Gastrocnemius medialis (tissue), 4 donors: ENCODE measurements around the gene BHLHA15. TPM values are rescaled to one million over a fixed set of nuclear protein-coding genes. Genes with fewer than 3 reads are reported as not detected.

ENCODE experiments used
- ATAC-seq, 2 donors: fragments of 150-250 bp; one replicate each; pipeline ENCODE4 v1.9.1; 2016
- DNase-seq, 2 donors: peaks; one replicate each; pipeline ENCODE4 v3.0.0-alpha.2; 2019
- H3K27ac ChIP-seq, 4 donors: fragments of 200-600 bp; sonication (generic); 1 replicate in 1 of 4; 2 replicates in 3 of 4; pipeline ENCODE4 v1.5.1; 2016 to 2018; ENCODE audit warnings: mild to moderate bottlenecking in 2 of 4, moderate library complexity in 1 of 4
- H3K27me3 ChIP-seq, 3 donors: fragments of 200-600 bp; sonication (generic) in 2 of 3; 1 replicate in 1 of 3; 2 replicates in 2 of 3; pipeline versions ENCODE4 v1.5.1 to v1.6.0; 2016 to 2019; ENCODE audit warnings: mild to moderate bottlenecking in 1 of 3, moderate library complexity in 1 of 3
- H3K36me3 ChIP-seq, 2 donors: fragments of 200-600 bp; sonication (generic) in 1 of 2; one replicate each; pipeline ENCODE4 v1.5.1; 2017 to 2018
- H3K4me1 ChIP-seq, 2 donors: fragments of 200-600 bp; sonication (generic) in 1 of 2; one replicate each; pipeline ENCODE4 v1.5.1; 2016 to 2017; ENCODE audit warnings: mild to moderate bottlenecking in 2 of 2
- H3K4me3 ChIP-seq, 4 donors: fragments of 200-600 bp; sonication (generic) in 3 of 4; 1 replicate in 1 of 4; 2 replicates in 3 of 4; pipeline ENCODE4 v1.5.1; 2016 to 2019; ENCODE audit warnings: mild to moderate bottlenecking in 2 of 4
- H3K9me3 ChIP-seq, 3 donors: fragments of 200-600 bp; sonication (generic) in 2 of 3; 1 replicate in 1 of 3; 2 replicates in 2 of 3; pipeline ENCODE4 v1.5.1; 2016 to 2019
- POLR2A ChIP-seq, 2 donors: fragments of 450-650 bp; IDR thresholded peaks; one replicate each; pipeline ENCODE4 v1.6.1; 2017; ENCODE audit warnings: antibody characterized with exemption in 2 of 2, mild to moderate bottlenecking in 2 of 2, moderate library complexity in 2 of 2
- in situ Hi-C, 4 donors: fragments of 200-750 bp; cut with MboI; loops; one replicate each; pipeline versions ENCODE4 v1.15.0 to v1.8.0; 2017; ENCODE audit warnings: low sequenced_read_pairs in 4 of 4
- intact Hi-C: fragments of 100-400 bp; cut with DNase I; formaldehyde crosslinking; loops from one replicate; pipeline ENCODE4 v1.15.1; 2023; ENCODE audit warnings: low total_unique reads
- total RNA-seq, 4 donors: library from RNA; depleted of rRNA; stranded (reverse); fragments of >200 nt; gene quantifications; one replicate each; pipeline versions ENCODE4 v1.1.0 to v1.2.3, GENCODE V29; 2016
- TF ChIP-seq, protein P1 (sequence below), 5 experiments: fragments of 450-650 bp in 3 of 5; fragments of 200-600 bp in 2 of 5; sonication (generic) in 2 of 5; IDR thresholded peaks in 4 of 5; conservative IDR thresholded peaks in 1 of 5; 1 replicate in 4 of 5; 2 replicates in 1 of 5; pipeline ENCODE4 v1.5.1; 2016 to 2019; ENCODE audit warnings: antibody characterized with exemption in 5 of 5, mild to moderate bottlenecking in 3 of 5, moderate library complexity in 3 of 5

Gene BHLHA15
- total RNA-seq, 4 donors from 2014 or later = 1.6 to 2.1 (median 1.8) TPM; not detected in 1

DNA sequence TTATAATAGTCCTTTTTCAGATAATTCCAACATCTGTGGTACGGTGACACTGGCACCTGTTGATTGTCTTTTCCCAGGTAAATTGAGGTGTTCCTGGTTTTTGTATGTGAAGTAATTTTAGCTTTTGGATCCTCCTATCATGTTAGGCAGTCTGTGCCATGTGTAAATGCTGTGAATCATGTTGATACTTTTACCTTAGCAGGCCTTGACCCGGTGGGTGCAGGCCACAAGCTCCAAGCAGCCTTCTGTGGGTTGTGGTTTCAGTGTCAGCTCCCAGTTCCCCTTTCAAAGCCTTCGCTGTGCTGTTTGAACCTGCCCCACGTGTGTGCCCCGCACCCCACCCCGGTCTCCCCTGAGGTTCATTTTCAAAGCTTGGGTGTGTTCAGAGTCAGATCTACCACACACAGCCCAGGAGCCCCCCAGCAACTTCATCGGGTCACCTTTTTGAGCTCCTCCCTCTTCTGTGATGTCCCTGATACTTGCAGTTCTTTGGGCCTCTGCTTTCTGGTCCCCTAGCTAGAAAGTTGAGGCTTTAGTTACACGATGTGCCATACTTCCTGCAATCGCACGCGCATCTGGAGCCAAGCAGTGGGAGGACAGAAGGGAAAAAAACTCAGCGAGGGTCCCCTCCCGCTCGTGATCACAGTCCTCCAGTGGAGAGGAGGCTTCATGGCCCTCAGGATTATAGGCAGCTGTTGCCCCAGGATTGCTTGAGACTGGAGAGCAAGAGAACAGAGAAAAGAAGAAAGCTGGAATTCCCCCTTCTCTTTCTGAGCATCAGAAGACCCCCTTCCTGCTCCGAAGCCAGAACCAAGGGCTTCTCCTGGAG, 8.7 kb upstream of the BHLHA15 start:
- H3K27ac ChIP-seq = no peak overlapping the region
- H3K4me1 ChIP-seq = no peaks in the 10 kb centered on the region
- no peak overlapping the region for H3K4me3 ChIP-seq
- intact Hi-C loops = no loop called here
- peaks cover 2 to 30% of the 10 kb centered on the region in 2 donors for H3K36me3 ChIP-seq
- TF ChIP-seq, protein P1, sequence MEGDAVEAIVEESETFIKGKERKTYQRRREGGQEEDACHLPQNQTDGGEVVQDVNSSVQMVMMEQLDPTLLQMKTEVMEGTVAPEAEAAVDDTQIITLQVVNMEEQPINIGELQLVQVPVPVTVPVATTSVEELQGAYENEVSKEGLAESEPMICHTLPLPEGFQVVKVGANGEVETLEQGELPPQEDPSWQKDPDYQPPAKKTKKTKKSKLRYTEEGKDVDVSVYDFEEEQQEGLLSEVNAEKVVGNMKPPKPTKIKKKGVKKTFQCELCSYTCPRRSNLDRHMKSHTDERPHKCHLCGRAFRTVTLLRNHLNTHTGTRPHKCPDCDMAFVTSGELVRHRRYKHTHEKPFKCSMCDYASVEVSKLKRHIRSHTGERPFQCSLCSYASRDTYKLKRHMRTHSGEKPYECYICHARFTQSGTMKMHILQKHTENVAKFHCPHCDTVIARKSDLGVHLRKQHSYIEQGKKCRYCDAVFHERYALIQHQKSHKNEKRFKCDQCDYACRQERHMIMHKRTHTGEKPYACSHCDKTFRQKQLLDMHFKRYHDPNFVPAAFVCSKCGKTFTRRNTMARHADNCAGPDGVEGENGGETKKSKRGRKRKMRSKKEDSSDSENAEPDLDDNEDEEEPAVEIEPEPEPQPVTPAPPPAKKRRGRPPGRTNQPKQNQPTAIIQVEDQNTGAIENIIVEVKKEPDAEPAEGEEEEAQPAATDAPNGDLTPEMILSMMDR (IDR thresholded peaks at IDR 0.05 in 4 of 5, conservative IDR thresholded peaks at IDR 0.05 in 1 of 5) = no peak
- TF ChIP-seq POLR2A (IDR thresholded peaks at IDR 0.05) = no peak
- H3K27me3 ChIP-seq = no peaks in the 10 kb centered on the region
- no peaks in the 10 kb centered on the region for H3K9me3 ChIP-seq
- in situ Hi-C loops = no loop called here
- ATAC-seq (no peak), DNase-seq (no peak)

DNA sequence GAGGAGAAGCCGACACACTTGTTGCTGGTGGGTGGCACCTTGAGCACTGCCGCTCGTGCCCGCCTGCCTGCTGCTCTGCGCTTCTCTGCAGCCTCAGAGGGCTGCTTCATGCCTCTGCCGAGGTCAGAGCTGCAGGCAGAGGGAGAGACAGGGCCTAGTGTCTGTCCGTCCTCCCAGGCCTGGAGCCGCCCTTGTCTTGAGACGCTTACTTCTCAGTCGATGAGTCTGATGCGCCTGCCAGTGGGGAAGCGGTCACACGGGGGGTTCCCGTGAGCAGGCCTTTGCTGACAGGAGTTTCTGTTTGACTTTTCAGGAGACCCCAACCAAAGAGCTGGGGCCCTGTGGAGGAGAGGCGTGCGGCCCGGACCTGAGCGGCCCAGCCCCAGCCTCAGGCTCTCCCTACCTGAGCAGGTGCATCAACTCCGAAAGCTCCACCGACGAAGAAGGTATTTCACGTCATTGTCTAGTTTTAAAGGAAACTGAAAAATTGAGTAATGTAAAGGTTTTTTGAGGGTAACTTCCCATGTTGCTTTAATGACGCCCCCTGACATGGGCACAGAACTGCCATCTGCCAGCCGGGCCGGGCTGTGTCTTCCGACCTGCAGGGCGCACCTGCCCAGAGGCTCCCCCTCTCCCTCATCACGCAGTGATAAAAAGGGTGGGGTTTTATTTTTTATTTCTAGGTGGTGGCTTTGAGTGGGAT, 7.8 kb upstream of the BHLHA15 start:
- TF ChIP-seq, protein P1 (IDR thresholded peaks at IDR 0.05 in 4 of 5, conservative IDR thresholded peaks at IDR 0.05 in 1 of 5) = no peak
- no peak for TF ChIP-seq POLR2A (IDR thresholded peaks at IDR 0.05)
- Histone ChIP-seq H3K9me3 (no peaks in the 10 kb centered on the region), H3K36me3 (peaks cover 2 to 30% of the 10 kb centered on the region in 2 donors), H3K4me1 (no peaks in the 10 kb centered on the region), H3K27ac (no peak overlapping the region), H3K4me3 (no peak overlapping the region), H3K27me3 (no peaks in the 10 kb centered on the region)
- in situ Hi-C loops (no loop called here), intact Hi-C loops (no loop called here)
- no peak for DNase-seq
- ATAC-seq = no peak

DNA sequence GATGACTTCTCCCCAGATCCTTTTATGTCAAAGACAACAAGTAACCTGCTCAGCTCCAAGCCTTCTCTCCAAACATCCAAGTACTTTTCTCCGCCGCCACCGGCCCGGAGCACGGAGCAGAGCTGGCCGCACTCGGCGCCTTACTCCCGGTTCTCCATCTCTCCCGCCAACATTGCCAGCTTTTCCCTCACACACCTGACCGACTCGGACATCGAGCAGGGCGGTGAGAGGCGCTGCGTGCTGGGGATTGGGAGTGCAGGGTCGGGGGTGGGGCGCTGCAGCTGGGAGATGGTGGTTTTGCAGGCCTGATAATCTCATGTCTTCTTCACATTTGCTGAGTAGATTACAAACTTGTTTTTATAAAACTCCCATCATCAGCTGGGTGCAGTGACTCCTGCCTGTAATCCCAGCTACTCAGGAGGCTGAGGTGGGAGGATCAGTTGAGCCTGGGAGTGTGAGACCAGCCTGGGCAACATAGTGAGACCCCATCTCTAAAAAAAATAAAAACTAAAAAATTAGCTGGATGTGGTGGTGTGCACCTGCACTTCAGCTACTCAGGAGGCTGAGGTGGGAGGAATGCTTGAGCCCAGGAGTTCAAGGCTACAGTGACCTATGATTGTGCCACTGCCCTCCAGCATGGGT, 7.2 kb upstream of the BHLHA15 start:
- intact Hi-C loops = no loop called here
- TF ChIP-seq POLR2A (IDR thresholded peaks at IDR 0.05) = no peak
- TF ChIP-seq, protein P1 (IDR thresholded peaks at IDR 0.05 in 4 of 5, conservative IDR thresholded peaks at IDR 0.05 in 1 of 5) = no peak
- Histone ChIP-seq H3K27ac (no peak overlapping the region), H3K4me1 (no peaks in the 10 kb centered on the region), H3K4me3 (no peak overlapping the region), H3K9me3 (no peaks in the 10 kb centered on the region), H3K27me3 (no peaks in the 10 kb centered on the region), H3K36me3 (peaks cover 2 to 30% of the 10 kb centered on the region in 2 donors)
- no peak for DNase-seq
- in situ Hi-C loops = no loop called here
- ATAC-seq = no peak

DNA sequence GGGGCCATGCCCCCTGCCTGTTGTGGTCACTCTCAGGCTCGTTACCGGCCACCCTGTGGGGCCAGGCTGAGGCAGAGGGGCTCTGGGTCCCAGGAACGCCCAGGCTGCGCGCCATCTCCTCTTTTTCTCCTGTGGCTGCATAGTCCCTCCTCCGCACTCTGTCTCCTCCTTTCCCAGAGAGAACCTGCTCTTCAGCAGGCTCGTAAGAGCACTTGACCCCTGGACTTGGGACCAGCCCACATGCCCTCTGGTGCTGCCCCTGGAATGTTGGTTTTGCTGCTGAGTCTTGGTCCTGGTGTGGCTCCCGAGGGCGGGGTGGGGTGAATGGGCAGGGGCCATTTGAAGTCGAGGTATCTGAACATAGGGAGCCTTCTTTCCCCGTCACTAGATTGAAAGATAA, 6.6 kb upstream of the BHLHA15 start:
- Histone ChIP-seq H3K4me1 (no peaks in the 10 kb centered on the region), H3K4me3 (no peak overlapping the region), H3K36me3 (peaks cover 2 to 30% of the 10 kb centered on the region in 2 donors), H3K9me3 (no peaks in the 10 kb centered on the region), H3K27ac (no peak overlapping the region), H3K27me3 (no peaks in the 10 kb centered on the region)
- TF ChIP-seq, protein P1 (IDR thresholded peaks at IDR 0.05 in 4 of 5, conservative IDR thresholded peaks at IDR 0.05 in 1 of 5) = no peak
- no peak for TF ChIP-seq POLR2A (IDR thresholded peaks at IDR 0.05)
- DNase-seq (no peak), ATAC-seq (no peak)
- in situ Hi-C loops = no loop called here
- intact Hi-C loops = no loop called here
